ENCODE results near the gene FREY1.

FREY1 gene

GRCh38 chr11:45857961-45858474, 49.1 kb downstream of the FREY1 start:
- Mint-ChIP-seq H3K27me3 (no peaks in the 10 kb centered on the region), H3K9me3 (no peaks in the 10 kb centered on the region), H3K4me3 (no peak overlapping the region), H3K4me1 (peaks cover 18% of the 10 kb centered on the region), H3K36me3 (peaks cover 57% of the 10 kb centered on the region), H3K27ac (no peak overlapping the region)
- ATAC-seq, result no peak

Data from stimulated activated memory B cell treated with anti-CD40 and anti-IgM and Interleukin-4, amounts not matched to agents 10 μg/mL and 1 μg/mL and 100 μg/mL, for 72 hours (primary cell).